CD14-positive monocyte (primary cell): Measurements from ENCODE around the gene PDAP1. TPM values are rescaled to one million over a fixed set of nuclear protein-coding genes. Genes with fewer than 3 reads are reported as not detected.

ENCODE experiments used
- DNase-seq, 3 donors: peaks; one replicate each; pipeline ENCODE4 v3.0.0-alpha.2; 2011 to 2022
- H2AFZ ChIP-seq: 2 replicates; pipeline ENCODE4 v1.6.0; 2012; ENCODE audit warnings: mild to moderate bottlenecking, low read depth, low read length, inconsistent platforms; ENCODE audit not compliant: insufficient read depth, poor library complexity, severe bottlenecking
- H3K27ac ChIP-seq, 2 donors: 1 replicate in 1 of 2; 2 replicates in 1 of 2; pipeline ENCODE4 v1.5.1; 2012 to 2013; ENCODE audit warnings: low read length in 2 of 2, control low read depth in 1 of 2, inconsistent platforms in 1 of 2, low read depth in 1 of 2, mild to moderate bottlenecking in 1 of 2
- H3K27me3 ChIP-seq, 2 donors: one replicate each; pipeline versions ENCODE4 v1.6.0 to v1.6.1; 2011 to 2013; ENCODE audit warnings: low read length in 2 of 2; ENCODE audit not compliant: control insufficient read depth in 2 of 2, insufficient read depth in 2 of 2
- H3K36me3 ChIP-seq, 2 donors: replicated peaks in 1 of 2; 1 replicate in 1 of 2; 2 replicates in 1 of 2; pipeline versions ENCODE4 v1.5.1 to v1.6.1; 2012 to 2013; ENCODE audit warnings: low read length in 2 of 2, control low read depth in 1 of 2, inconsistent platforms in 1 of 2, mild to moderate bottlenecking in 1 of 2; ENCODE audit not compliant: insufficient read depth in 2 of 2, control insufficient read depth in 1 of 2
- H3K4me1 ChIP-seq, 2 donors: 1 replicate in 1 of 2; 2 replicates in 1 of 2; pipeline versions ENCODE4 v1.5.1 to v1.6.1; 2012 to 2013; ENCODE audit warnings: low read length in 2 of 2, control low read depth in 1 of 2, inconsistent platforms in 1 of 2, mild to moderate bottlenecking in 1 of 2, moderate library complexity in 1 of 2; ENCODE audit not compliant: insufficient read depth in 2 of 2, control insufficient read depth in 1 of 2
- H3K4me2 ChIP-seq: replicated peaks from 2 replicates; pipeline ENCODE3; 2012; ENCODE audit warnings: low read length, moderate library complexity, mild to moderate bottlenecking; ENCODE audit not compliant: poor library complexity, severe bottlenecking; ENCODE audit errors: extremely low read depth
- H3K4me3 ChIP-seq, 3 experiments: fragments of 200-600 bp in 1 of 3; sonication (generic) in 1 of 3; replicated peaks in 1 of 3; 1 replicate in 2 of 3; 2 replicates in 1 of 3; pipeline ENCODE4 v1.5.1; 2011 to 2013; ENCODE audit warnings: low read length in 3 of 3, mild to moderate bottlenecking in 3 of 3, control low read depth in 2 of 3, low read depth in 2 of 3, inconsistent platforms in 1 of 3, moderate library complexity in 1 of 3
- H3K79me2 ChIP-seq: 2 replicates; pipeline ENCODE4 v1.6.0; 2012; ENCODE audit warnings: mild to moderate bottlenecking, control low read depth, inconsistent platforms, low read length, moderate library complexity; ENCODE audit not compliant: insufficient read depth
- H3K9ac ChIP-seq: 2 replicates; pipeline ENCODE4 v1.6.0; 2017; ENCODE audit warnings: low read length, mild to moderate bottlenecking; ENCODE audit not compliant: insufficient read depth, poor library complexity, severe bottlenecking
- H3K9me3 ChIP-seq, 2 donors: replicated peaks in 1 of 2; 1 replicate in 1 of 2; 2 replicates in 1 of 2; pipeline versions ENCODE4 v1.5.1 to v1.6.1; 2012 to 2013; ENCODE audit warnings: low read length in 2 of 2, control low read depth in 1 of 2; ENCODE audit not compliant: control insufficient read depth in 1 of 2, insufficient read depth in 1 of 2
- H4K20me1 ChIP-seq: 2 replicates; pipeline ENCODE4 v1.6.0; 2012; ENCODE audit warnings: mild to moderate bottlenecking, low read length, control low read depth, moderate library complexity; ENCODE audit not compliant: insufficient read depth
- H3K27ac Mint-ChIP-seq, 7 donors: one replicate each; pipeline ENCODE4 v1.8.0; 2020; ENCODE audit warnings: mild to moderate bottlenecking in 7 of 7, mixed read lengths in 7 of 7, moderate library complexity in 6 of 7, inconsistent platforms in 2 of 7
- H3K27me3 Mint-ChIP-seq, 3 donors: one replicate each; pipeline ENCODE4 v1.8.0; 2021 to 2022; ENCODE audit warnings: low read depth in 3 of 3, mild to moderate bottlenecking in 3 of 3, mixed read lengths in 3 of 3, moderate library complexity in 3 of 3, inconsistent platforms in 1 of 3
- H3K36me3 Mint-ChIP-seq, 2 donors: one replicate each; pipeline ENCODE4 v1.8.0; 2020; ENCODE audit warnings: mixed read lengths in 2 of 2, inconsistent platforms in 1 of 2, mild to moderate bottlenecking in 1 of 2
- H3K4me1 Mint-ChIP-seq: one replicate; pipeline ENCODE4 v1.8.0; 2020; ENCODE audit warnings: mild to moderate bottlenecking, mixed read lengths
- H3K4me3 Mint-ChIP-seq, 2 donors: one replicate each; pipeline ENCODE4 v1.8.0; 2020; ENCODE audit warnings: mild to moderate bottlenecking in 2 of 2, mixed read lengths in 2 of 2, moderate library complexity in 1 of 2
- H3K9me3 Mint-ChIP-seq, 7 donors: one replicate each; pipeline ENCODE4 v1.8.0; 2020 to 2022; ENCODE audit warnings: mixed read lengths in 7 of 7, mild to moderate bottlenecking in 6 of 7, moderate library complexity in 6 of 7, inconsistent platforms in 2 of 7
- WGBS: methylation state at CpG from one replicate; pipeline ENCODE4 v1.1.5; 2013; ENCODE audit warnings: missing lambda C conversion rate; ENCODE audit not compliant: insufficient coverage; 5-methylcytosine and 5-hydroxymethylcytosine counted together
- intact Hi-C, 2 donors: fragments of 100-400 bp; cut with micrococcal nuclease; formaldehyde crosslinking; loops; one replicate each; pipeline versions ENCODE4 v1.15.0 to v1.15.1; 2023
- polyA plus RNA-seq, 3 donors: library from polyadenylated mRNA; depleted of rRNA in 1 of 3; unstranded in 2 of 3; stranded (reverse) in 1 of 3; fragments of 300-500 nt in 2 of 3; fragments of >200 nt in 1 of 3; fragmentation: Illumina TruSeq in 2 of 3; gene quantifications; 1 replicate in 2 of 3; 2 replicates in 1 of 3; pipeline ENCODE4 v1.2.3, GENCODE V29; 2012 to 2021
- TF ChIP-seq, protein P1 (sequence below): fragments of 200-600 bp; IDR thresholded peaks from one replicate; pipeline ENCODE4 v1.8.0; 2022; ENCODE audit warnings: antibody characterized with exemption, mild to moderate bottlenecking

PDAP1 gene
- polyA plus RNA-seq, 3 donors = 9.8 to 43.3 (median 16.2) TPM

DNA sequence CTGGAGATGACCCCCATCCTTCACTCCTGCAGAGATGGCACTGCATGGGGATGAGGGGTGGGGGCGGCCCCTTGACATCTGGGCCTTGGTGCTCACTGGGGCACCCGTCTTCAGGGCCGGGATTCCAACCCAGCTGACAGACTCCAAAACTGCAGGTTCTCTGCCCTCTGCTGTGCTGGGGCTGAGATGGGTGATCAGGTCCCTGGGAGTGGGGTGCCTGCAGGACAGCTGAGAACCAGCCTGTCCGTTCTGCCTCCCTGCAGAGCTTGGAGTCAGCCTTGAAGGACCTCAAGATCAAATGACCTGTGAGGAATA lies 14.3 kb downstream of the PDAP1 start:
- H3K4me3 Mint-ChIP-seq = no peak overlapping the region
- H3K4me1 Mint-ChIP-seq = peaks cover 34% of the 10 kb centered on the region
- Histone ChIP-seq H3K27ac (peak overlapping the region in 1 of 2 donors; percentile 65), H2AFZ (no peak overlapping the region), H3K9ac (no peak overlapping the region), H3K27me3 (no peaks in the 10 kb centered on the region), H3K9me3 (no peaks in the 10 kb centered on the region), H3K4me3 (no peak overlapping the region), H4K20me1 (peaks cover 100% of the 10 kb centered on the region), H3K79me2 (peaks cover 66% of the 10 kb centered on the region), H3K4me1 (peaks cover 12 to 31% of the 10 kb centered on the region in 2 donors), H3K4me2 (no peak overlapping the region), H3K36me3 (peaks cover 81 to 88% of the 10 kb centered on the region in 2 donors)
- WGBS = 87% methylated on average over 4 of the region's 4 CpGs
- TF ChIP-seq, protein P1, sequence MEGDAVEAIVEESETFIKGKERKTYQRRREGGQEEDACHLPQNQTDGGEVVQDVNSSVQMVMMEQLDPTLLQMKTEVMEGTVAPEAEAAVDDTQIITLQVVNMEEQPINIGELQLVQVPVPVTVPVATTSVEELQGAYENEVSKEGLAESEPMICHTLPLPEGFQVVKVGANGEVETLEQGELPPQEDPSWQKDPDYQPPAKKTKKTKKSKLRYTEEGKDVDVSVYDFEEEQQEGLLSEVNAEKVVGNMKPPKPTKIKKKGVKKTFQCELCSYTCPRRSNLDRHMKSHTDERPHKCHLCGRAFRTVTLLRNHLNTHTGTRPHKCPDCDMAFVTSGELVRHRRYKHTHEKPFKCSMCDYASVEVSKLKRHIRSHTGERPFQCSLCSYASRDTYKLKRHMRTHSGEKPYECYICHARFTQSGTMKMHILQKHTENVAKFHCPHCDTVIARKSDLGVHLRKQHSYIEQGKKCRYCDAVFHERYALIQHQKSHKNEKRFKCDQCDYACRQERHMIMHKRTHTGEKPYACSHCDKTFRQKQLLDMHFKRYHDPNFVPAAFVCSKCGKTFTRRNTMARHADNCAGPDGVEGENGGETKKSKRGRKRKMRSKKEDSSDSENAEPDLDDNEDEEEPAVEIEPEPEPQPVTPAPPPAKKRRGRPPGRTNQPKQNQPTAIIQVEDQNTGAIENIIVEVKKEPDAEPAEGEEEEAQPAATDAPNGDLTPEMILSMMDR = no peak
- intact Hi-C loops = no loop called here
- peaks cover 0 to 2% (median 0%) of the 10 kb centered on the region in 7 donors for H3K9me3 Mint-ChIP-seq
- DNase-seq = no peak
- H3K36me3 Mint-ChIP-seq = peaks cover 72 to 93% of the 10 kb centered on the region in 2 donors
- no peaks in the 10 kb centered on the region for H3K27me3 Mint-ChIP-seq
- peak overlapping the region in 5 of 7 donors; percentile 25 to 89 (median 58) for H3K27ac Mint-ChIP-seq

DNA sequence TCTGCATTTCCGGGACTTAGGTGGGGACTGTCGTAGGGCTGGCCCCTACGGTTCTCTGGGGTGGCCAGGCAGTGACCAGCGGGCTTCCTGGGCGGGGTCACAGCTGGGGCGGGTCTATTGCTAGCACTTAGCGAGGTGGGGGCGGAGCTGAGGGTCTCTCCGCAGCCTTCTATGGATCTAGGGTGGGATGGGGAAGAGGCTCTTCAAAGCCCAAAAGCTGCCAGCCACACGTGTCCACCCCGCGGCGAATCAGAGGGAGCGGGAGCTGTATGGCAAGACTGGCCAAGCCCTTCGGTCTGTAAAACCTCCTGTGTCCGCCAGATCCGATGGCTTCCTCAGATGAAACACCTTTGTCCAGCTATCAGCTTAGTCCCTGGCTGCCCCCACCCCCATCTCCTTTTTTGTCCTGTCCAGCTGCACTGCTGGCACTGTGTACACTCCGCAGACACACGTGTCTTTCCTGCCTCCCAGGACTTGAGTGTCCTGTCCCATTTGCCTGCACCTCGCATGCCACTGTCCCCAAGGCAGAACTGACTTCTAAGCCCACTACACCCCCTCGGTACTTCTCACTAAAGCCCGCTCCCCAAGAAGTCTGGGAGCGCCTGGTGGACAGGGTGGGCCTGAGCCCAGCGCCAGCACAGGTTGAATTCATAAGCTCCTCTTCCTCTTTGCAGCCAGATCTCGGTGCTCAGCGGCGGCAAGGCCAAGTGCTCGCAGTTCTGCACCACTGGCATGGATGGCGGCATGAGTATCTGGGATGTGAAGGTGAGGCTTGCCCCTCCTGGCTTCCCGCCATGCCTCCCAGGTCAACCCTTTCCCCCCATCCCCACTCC lies 14.8 kb downstream of the PDAP1 start:
- H3K9ac ChIP-seq = no peak overlapping the region
- peak overlapping the region; percentile 58 for H3K4me2 ChIP-seq
- Mint-ChIP-seq H3K27ac (peak overlapping the region; percentile 77 to 92 (median 88)), H3K9me3 (no peaks in the 10 kb centered on the region), H3K4me1 (peaks cover 32% of the 10 kb centered on the region), H3K4me3 (peak overlapping the region; percentile 46 to 58), H3K36me3 (peaks cover 72 to 96% of the 10 kb centered on the region in 2 donors), H3K27me3 (peaks cover 0 to 2% (median 0%) of the 10 kb centered on the region in 3 donors)
- H3K27ac ChIP-seq = peak overlapping the region; percentile 10 to 65
- intact Hi-C loops = no loop called here
- H3K79me2 ChIP-seq = peaks cover 70% of the 10 kb centered on the region
- no peak for DNase-seq
- H3K27me3 ChIP-seq = no peaks in the 10 kb centered on the region
- TF ChIP-seq, protein P1 = no peak
- H4K20me1 ChIP-seq = peaks cover 100% of the 10 kb centered on the region
- 67% methylated on average over 22 of the region's 30 CpGs for WGBS
- peaks cover 12 to 31% of the 10 kb centered on the region in 2 donors for H3K4me1 ChIP-seq
- no peak overlapping the region for H3K4me3 ChIP-seq
- H2AFZ ChIP-seq = no peak overlapping the region
- H3K9me3 ChIP-seq = no peaks in the 10 kb centered on the region
- peaks cover 85 to 94% of the 10 kb centered on the region in 2 donors for H3K36me3 ChIP-seq
